Bronchial epithelial cell (primary cell): ENCODE results near the gene C12orf76. TPM values are rescaled to one million over a fixed set of nuclear protein-coding genes. Genes with fewer than 3 reads are reported as not detected.
"Not testable (repeated sequence)": the region's sequence is repeated elsewhere in the genome, so short reads cannot be mapped to it uniquely, and the experiment has no call there.

Source experiments
- DNase-seq: peaks from one replicate; pipeline ENCODE4 v3.0.0-alpha.2; 2010; ENCODE audit warnings: low read depth
- FAIRE-seq: peaks from 2 replicates; lab custom pipeline; 2011; peaks lifted over from hg19 to GRCh38; lab: Jason Lieb, UNC
- H3K27me3 ChIP-seq: 2 replicates; pipeline ENCODE4 v1.5.1; 2011; ENCODE audit warnings: low read length; ENCODE audit not compliant: control insufficient read depth, insufficient read depth
- H3K36me3 ChIP-seq: 2 replicates; pipeline ENCODE4 v1.5.1; 2011; ENCODE audit warnings: low read length; ENCODE audit not compliant: control insufficient read depth, insufficient read depth
- H3K4me3 ChIP-seq: 2 replicates; pipeline ENCODE4 v1.5.1; 2011; ENCODE audit warnings: mild to moderate bottlenecking, low read depth, low read length, control low read depth
- CTCF ChIP-seq: IDR thresholded peaks from 2 replicates; pipeline ENCODE4 v1.5.1; 2011; ENCODE audit warnings: mild to moderate bottlenecking, moderate library complexity, low read length, control low read depth, inconsistent platforms; ENCODE audit not compliant: insufficient read depth, severe bottlenecking
- total RNA-seq: library from RNA; depleted of rRNA; stranded (reverse); fragments of >200 nt; gene quantifications from 2 replicates; pipeline ENCODE4 v1.2.1, GENCODE V29; 2014

The C12orf76 gene
- 12.8 and 17.9 TPM in 2 replicates for total RNA-seq

- no peak for TF ChIP-seq CTCF
- FAIRE-seq, result peak; percentile 91
Measured at GRCh38 chr12:110048242-110049027, at the start of gene C12orf76. TSS of gene C12orf76 (minus strand) at chr12:110048522. CDS start at chr12:110048495, 27 bp downstream.

GRCh38 chr12:110093631-110094311 lies 45.4 kb upstream of the C12orf76 start:
- DNase-seq (no peak), FAIRE-seq (no peak)
- H3K36me3 ChIP-seq, result no peaks in the 10 kb centered on the region
- no peak for TF ChIP-seq CTCF
- H3K27me3 ChIP-seq, result no peaks in the 10 kb centered on the region
- H3K4me3 ChIP-seq, result no peak overlapping the region

More at GRCh38 chr12:110048242-110049027, at the start of gene C12orf76:
- H3K36me3 ChIP-seq, result no peaks in the 10 kb centered on the region
- H3K27me3 ChIP-seq, result no peaks in the 10 kb centered on the region
- H3K4me3 ChIP-seq, result peak within 1 kb of the TSS; percentile 63
- DNase-seq, result peak; percentile 89

- TF ChIP-seq CTCF, result no peak
- FAIRE-seq (no peak), DNase-seq (no peak)
- Histone ChIP-seq H3K36me3 (no peaks in the 10 kb centered on the region), H3K4me3 (no peak overlapping the region), H3K27me3 (no peaks in the 10 kb centered on the region)
Measured at GRCh38 chr12:110091136-110091711, 42.9 kb upstream of the C12orf76 start.

- H3K4me3 ChIP-seq, result no peak overlapping the region
- DNase-seq (no peak), FAIRE-seq (no peak)
- TF ChIP-seq CTCF, result no peak
- no peaks in the 10 kb centered on the region for H3K27me3 ChIP-seq
- no peaks in the 10 kb centered on the region for H3K36me3 ChIP-seq
Measured at GRCh38 chr12:110090266-110091135, 42.2 kb upstream of the C12orf76 start.

GRCh38 chr12:110088936-110089335 lies 40.6 kb upstream of the C12orf76 start:
- no peak overlapping the region for H3K4me3 ChIP-seq
- FAIRE-seq (no peak), DNase-seq (no peak)
- no peaks in the 10 kb centered on the region for H3K36me3 ChIP-seq
- no peaks in the 10 kb centered on the region for H3K27me3 ChIP-seq
- no peak for TF ChIP-seq CTCF

- not testable (repeated sequence) for DNase-seq, H3K27me3 ChIP-seq, FAIRE-seq, H3K36me3 ChIP-seq, H3K4me3 ChIP-seq
Measured at GRCh38 chr12:110088216-110088615, 39.9 kb upstream of the C12orf76 start.
